ENCODE measurements around the gene NUDT3.

DNA sequence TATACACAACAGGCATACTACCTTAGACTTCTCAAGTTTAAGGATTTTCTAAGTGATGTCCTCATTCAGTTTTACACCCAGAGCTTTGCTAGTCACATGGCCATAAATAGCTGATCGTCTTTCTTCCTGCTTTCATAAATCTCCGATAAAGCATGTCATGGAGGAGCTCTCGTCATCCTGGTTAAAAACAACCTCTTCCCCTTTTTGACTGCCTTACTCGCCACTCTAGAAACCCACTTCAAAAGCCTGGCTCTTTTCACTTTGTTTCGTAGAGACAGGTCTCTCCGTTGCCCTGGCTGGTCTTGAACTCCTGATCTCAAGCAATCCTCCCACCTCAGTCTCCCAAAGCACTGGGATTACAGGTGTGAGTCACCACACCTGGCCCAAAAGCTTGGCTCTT, 76.7 kb downstream of the NUDT3 start:
- TF ChIP-seq, protein P1, sequence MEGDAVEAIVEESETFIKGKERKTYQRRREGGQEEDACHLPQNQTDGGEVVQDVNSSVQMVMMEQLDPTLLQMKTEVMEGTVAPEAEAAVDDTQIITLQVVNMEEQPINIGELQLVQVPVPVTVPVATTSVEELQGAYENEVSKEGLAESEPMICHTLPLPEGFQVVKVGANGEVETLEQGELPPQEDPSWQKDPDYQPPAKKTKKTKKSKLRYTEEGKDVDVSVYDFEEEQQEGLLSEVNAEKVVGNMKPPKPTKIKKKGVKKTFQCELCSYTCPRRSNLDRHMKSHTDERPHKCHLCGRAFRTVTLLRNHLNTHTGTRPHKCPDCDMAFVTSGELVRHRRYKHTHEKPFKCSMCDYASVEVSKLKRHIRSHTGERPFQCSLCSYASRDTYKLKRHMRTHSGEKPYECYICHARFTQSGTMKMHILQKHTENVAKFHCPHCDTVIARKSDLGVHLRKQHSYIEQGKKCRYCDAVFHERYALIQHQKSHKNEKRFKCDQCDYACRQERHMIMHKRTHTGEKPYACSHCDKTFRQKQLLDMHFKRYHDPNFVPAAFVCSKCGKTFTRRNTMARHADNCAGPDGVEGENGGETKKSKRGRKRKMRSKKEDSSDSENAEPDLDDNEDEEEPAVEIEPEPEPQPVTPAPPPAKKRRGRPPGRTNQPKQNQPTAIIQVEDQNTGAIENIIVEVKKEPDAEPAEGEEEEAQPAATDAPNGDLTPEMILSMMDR (IDR thresholded peaks at IDR 0.05 in 4 of 5, conservative IDR thresholded peaks at IDR 0.05 in 1 of 5), result no peak
- TF ChIP-seq POLR2A (IDR thresholded peaks at IDR 0.05), result no peak

All from gastrocnemius medialis (tissue), 4 donors.